MM.1S (cell line): ENCODE results near the gene ATG10.

Experiments
- DNase-seq: peaks from one replicate; pipeline ENCODE4 v3.0.0-alpha.2; 2015
- H2AFZ ChIP-seq: fragments of 300-600 bp; sonication (generic); 2 replicates; pipeline ENCODE4 v1.6.0; 2016; ENCODE audit warnings: antibody characterized with exemption, low read length
- H3F3A ChIP-seq: fragments of 300-600 bp; sonication (generic); 2 replicates; pipeline ENCODE4 v1.6.1; 2016; ENCODE audit warnings: mild to moderate bottlenecking, antibody characterized with exemption, low read length, moderate library complexity, mixed read lengths; ENCODE audit not compliant: insufficient read depth
- H3K27ac ChIP-seq: fragments of 300-600 bp; sonication (generic); 2 replicates; pipeline ENCODE4 v1.5.1; 2016; ENCODE audit warnings: mild to moderate bottlenecking, low read length
- H3K27me3 ChIP-seq: fragments of 300-600 bp; sonication (generic); replicated peaks from 2 replicates; pipeline ENCODE4 v1.6.0; 2016; ENCODE audit warnings: low read length; ENCODE audit not compliant: insufficient read depth
- H3K36me3 ChIP-seq: fragments of 300-600 bp; sonication (generic); replicated peaks from 2 replicates; pipeline ENCODE4 v1.6.1; 2016; ENCODE audit warnings: mild to moderate bottlenecking, low read length, mixed read lengths; ENCODE audit not compliant: insufficient read depth
- H3K4me1 ChIP-seq: fragments of 300-600 bp; sonication (generic); 2 replicates; pipeline ENCODE4 v1.6.1; 2016; ENCODE audit warnings: low read length, mixed read lengths
- H3K4me2 ChIP-seq: fragments of 300-600 bp; sonication (generic); 2 replicates; pipeline ENCODE4 v1.6.0; 2016; ENCODE audit warnings: low read depth, low read length
- H3K4me3 ChIP-seq: fragments of 300-600 bp; sonication (generic); 2 replicates; pipeline ENCODE4 v1.5.1; 2016; ENCODE audit warnings: low read length, mixed read lengths
- H3K79me2 ChIP-seq: fragments of 300-600 bp; sonication (generic); 2 replicates; pipeline ENCODE4 v1.6.1; 2016; ENCODE audit warnings: mixed run types, low read length, mixed read lengths
- H3K9ac ChIP-seq: fragments of 300-600 bp; sonication (generic); 2 replicates; pipeline ENCODE4 v1.6.1; 2016; ENCODE audit warnings: low read length, mixed read lengths
- H3K9me2 ChIP-seq: fragments of 300-600 bp; sonication (generic); replicated peaks from 2 replicates; pipeline ENCODE4 v1.6.1; 2016; ENCODE audit warnings: mild to moderate bottlenecking, low read length, mixed read lengths; ENCODE audit not compliant: insufficient read depth
- H3K9me3 ChIP-seq: fragments of 300-600 bp; sonication (generic); replicated peaks from 2 replicates; pipeline ENCODE4 v1.6.1; 2016; ENCODE audit warnings: mild to moderate bottlenecking, low read length, mixed read lengths; ENCODE audit not compliant: insufficient read depth
- H4K20me1 ChIP-seq: fragments of 300-600 bp; sonication (generic); 2 replicates; pipeline ENCODE4 v1.6.1; 2016; ENCODE audit warnings: mild to moderate bottlenecking, low read length, moderate library complexity, mixed read lengths; ENCODE audit not compliant: insufficient read depth
- CTCF ChIP-seq: fragments of 300-600 bp; sonication (generic); IDR thresholded peaks from 2 replicates; pipeline ENCODE4 v1.5.1; 2016; ENCODE audit warnings: antibody characterized with exemption, low read length, mixed read lengths
- EZH2 ChIP-seq: fragments of 300-600 bp; sonication (generic); optimal IDR thresholded peaks from 2 replicates; pipeline ENCODE3; 2017; ENCODE audit warnings: low read depth, mild to moderate bottlenecking, antibody characterized with exemption, low read length, mixed read lengths
- EZH2phosphoT487 ChIP-seq: fragments of 300-600 bp; sonication (generic); IDR thresholded peaks from 2 replicates; pipeline ENCODE4 v1.6.1; 2018; ENCODE audit warnings: antibody characterized with exemption, low read length

The ATG10 gene

GRCh38 chr5:82222597-82223574 lies 251.1 kb downstream of the ATG10 start:
- Histone ChIP-seq H3K27ac (no peak overlapping the region), H3K79me2 (no peaks in the 10 kb centered on the region), H4K20me1 (no peaks in the 10 kb centered on the region), H3K9me3 (no peaks in the 10 kb centered on the region), H3F3A (no peaks in the 10 kb centered on the region), H3K4me3 (no peak overlapping the region), H3K27me3 (no peaks in the 10 kb centered on the region), H3K9me2 (no peaks in the 10 kb centered on the region), H2AFZ (no peak overlapping the region), H3K4me2 (no peak overlapping the region), H3K9ac (no peak overlapping the region), H3K36me3 (no peaks in the 10 kb centered on the region), H3K4me1 (no peaks in the 10 kb centered on the region)
- no peak for DNase-seq
- TF ChIP-seq CTCF (no peak), EZH2phosphoT487 (no peak), EZH2 (no peak)

- no peaks in the 10 kb centered on the region for H3K4me1 ChIP-seq
- no peaks in the 10 kb centered on the region for H3K36me3 ChIP-seq
- H4K20me1 ChIP-seq, result no peaks in the 10 kb centered on the region
- H3K9me3 ChIP-seq, result no peaks in the 10 kb centered on the region
- H2AFZ ChIP-seq, result 0 out of 2 replicates have a peak overlapping the region, but pooled peaks have one; percentile 12
- H3K27ac ChIP-seq, result no peak overlapping the region
- H3K9ac ChIP-seq, result no peak overlapping the region
- H3K4me3 ChIP-seq, result no peak overlapping the region
- no peak overlapping the region for H3K4me2 ChIP-seq
- TF ChIP-seq CTCF, result peak; percentile 93
- no peak for TF ChIP-seq EZH2
- no peak for TF ChIP-seq EZH2phosphoT487
- no peaks in the 10 kb centered on the region for H3K9me2 ChIP-seq
- H3F3A ChIP-seq, result no peaks in the 10 kb centered on the region
- no peaks in the 10 kb centered on the region for H3K27me3 ChIP-seq
- no peaks in the 10 kb centered on the region for H3K79me2 ChIP-seq
- DNase-seq, result peak; percentile 61
These were observed 253.8 kb downstream of the ATG10 start for GRCh38 chr5:82225525-82226172.

DNA sequence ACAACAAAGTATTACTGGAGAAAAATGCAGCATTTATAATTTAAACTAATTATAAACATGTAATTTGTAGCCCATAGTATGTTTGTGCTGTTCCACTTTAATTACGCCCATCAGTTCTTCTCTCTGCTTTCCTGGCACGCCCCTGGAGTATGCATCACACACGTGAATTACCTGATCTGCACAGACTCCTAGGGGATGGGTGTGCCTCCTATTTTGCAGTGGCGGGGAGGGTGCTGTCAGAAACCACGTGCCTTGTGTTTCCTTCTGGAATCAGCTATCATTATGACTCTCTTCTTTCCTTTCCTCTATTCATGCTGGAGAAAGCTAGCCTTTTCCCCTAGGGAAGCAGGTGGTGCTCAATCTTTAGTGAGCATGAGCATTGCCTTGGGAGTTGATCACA lies 263.1 kb downstream of the ATG10 start:
- H3K27ac ChIP-seq, result no peak overlapping the region
- no peak for TF ChIP-seq EZH2
- no peak for TF ChIP-seq CTCF
- no peak for TF ChIP-seq EZH2phosphoT487
- no peak for DNase-seq

More for the DNA sequence above, 263.1 kb downstream of the ATG10 start:
- H3K4me1 ChIP-seq, result no peaks in the 10 kb centered on the region
- H4K20me1 ChIP-seq, result no peaks in the 10 kb centered on the region
- no peaks in the 10 kb centered on the region for H3F3A ChIP-seq
- no peak overlapping the region for H3K4me2 ChIP-seq
- no peaks in the 10 kb centered on the region for H3K27me3 ChIP-seq
- no peaks in the 10 kb centered on the region for H3K9me3 ChIP-seq
- H3K9me2 ChIP-seq, result no peaks in the 10 kb centered on the region
- no peak overlapping the region for H3K9ac ChIP-seq
- no peaks in the 10 kb centered on the region for H3K79me2 ChIP-seq
- H2AFZ ChIP-seq, result no peak overlapping the region
- H3K4me3 ChIP-seq, result no peak overlapping the region
- H3K36me3 ChIP-seq, result no peaks in the 10 kb centered on the region
